GM21526 (cell line): ENCODE results near the gene RASGEF1C.
"Not testable (repeated sequence)": the region's sequence is repeated elsewhere in the genome, so short reads cannot be mapped to it uniquely, and the experiment has no call there.

ENCODE experiments used
- ATAC-seq: cut with Tn5 transposase; IDR thresholded peaks from one replicate; pipeline ENCODE4 v1.9.1; 2021; ENCODE audit warnings: moderate library complexity; ENCODE audit not compliant: unreplicated experiment, low FRiP score

The RASGEF1C gene

DNA sequence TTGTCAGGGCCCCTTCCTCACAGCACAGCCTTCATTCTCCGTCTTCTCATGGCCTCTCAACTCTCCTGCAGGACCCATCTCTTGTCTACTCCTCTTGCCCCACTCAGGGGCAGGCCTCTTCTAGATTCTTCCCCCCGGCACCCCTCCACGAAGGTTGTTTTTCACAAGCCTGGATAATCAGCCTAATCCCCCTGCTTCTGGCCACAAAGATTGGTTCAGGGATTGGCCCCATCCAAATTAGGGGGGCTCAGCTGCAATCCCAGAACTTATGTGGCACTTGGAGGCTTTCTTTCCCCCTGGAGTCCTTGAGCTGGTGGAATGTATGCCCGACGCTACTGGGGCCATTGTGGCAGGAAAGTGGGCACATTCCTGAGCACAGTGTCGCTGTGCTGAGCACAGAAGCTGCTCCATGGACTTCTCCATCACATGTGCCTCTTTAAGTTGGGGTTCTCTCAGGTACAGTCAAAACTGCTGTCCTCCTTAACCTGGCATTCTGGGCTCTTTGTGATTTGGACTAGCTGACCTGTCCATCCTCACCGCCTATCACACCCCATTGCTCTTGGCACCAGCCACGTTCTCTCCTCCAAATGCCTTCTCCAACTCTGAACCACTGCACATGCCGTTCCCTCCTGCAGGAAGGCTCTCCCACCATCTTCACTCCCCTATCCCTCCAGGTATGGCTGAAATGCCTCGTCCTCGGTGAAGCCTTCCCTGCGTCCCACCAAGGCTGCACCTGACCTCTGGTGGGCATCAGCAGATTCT, 70.6 kb downstream of the RASGEF1C start:
- no peak for ATAC-seq

DNA sequence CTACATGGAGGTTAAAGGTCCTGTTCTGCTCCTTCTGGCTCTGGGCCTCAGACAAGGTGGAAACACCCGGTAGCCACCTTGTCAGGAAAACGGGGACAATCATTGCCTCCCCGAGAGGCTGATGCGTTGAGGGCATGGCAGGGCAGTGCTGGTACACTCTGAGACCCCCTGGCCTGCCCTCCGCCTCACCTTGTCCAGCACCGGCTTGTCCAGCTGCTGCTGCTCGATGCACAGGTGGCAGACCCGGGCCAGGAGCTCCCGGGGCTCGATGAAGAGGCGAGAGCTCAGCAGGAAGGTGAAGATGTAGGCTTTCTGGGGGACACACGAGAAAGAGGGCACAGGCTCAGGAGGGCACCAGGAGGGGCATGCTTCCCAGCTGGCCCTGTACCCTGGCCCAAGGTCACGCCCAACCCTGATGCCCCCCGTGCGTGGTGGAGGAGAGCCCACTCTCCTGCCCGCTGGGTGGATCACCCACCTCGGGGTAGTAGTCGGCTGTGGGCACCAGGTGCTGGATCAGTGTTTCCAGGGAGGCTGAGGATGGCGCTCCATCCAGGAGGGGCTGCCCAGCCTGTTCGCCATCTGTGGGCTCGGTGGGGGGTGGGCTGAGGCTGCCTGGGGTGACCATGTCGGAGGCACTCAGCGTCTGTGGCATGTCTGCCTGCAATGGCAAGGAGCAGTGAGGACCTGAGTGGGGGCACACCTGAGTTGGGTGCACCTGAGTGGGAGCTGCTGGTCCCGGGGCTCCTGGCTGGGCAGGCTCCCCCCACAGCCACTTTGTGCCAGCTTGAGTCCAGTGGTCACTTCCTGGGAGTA, 71.4 kb downstream of the RASGEF1C start:
- ATAC-seq: no peak

- no peak for ATAC-seq
Observed at GRCh38 chr5:180136630-180137381, 72.2 kb downstream of the RASGEF1C start.

DNA sequence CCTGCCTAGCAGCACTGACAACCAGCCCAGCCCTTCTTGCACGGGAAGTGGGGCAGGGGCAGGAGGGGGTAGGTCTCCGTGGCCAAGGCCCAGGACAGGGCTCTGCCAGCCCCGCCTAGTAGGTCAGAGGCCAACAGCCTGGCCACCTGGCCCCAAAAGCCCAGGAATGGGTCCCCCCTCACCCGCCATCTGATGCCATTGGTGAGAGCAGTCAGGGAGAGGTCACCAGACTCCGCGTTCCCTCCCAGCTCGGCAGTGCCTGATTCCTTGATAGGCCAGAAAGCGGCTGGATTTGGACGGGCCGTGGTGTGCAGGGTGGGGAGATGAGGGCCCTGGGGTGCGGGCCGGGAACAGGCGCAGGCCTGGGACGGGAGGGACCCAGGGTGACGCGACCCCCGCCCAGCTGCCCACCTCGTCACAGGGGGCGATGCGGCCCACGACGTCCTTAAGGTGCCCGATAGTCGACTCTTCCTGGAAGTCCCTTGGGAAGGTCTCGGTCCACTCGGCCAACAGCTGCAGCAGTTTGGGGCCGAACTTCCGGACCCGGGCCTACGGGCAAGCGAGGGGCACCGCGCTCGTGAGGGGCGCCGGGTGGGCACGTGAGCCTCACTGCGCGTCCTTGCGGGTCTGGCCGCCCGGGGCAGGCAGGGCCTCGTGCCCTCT, 72.9 kb downstream of the RASGEF1C start:
- no peak for ATAC-seq

DNA sequence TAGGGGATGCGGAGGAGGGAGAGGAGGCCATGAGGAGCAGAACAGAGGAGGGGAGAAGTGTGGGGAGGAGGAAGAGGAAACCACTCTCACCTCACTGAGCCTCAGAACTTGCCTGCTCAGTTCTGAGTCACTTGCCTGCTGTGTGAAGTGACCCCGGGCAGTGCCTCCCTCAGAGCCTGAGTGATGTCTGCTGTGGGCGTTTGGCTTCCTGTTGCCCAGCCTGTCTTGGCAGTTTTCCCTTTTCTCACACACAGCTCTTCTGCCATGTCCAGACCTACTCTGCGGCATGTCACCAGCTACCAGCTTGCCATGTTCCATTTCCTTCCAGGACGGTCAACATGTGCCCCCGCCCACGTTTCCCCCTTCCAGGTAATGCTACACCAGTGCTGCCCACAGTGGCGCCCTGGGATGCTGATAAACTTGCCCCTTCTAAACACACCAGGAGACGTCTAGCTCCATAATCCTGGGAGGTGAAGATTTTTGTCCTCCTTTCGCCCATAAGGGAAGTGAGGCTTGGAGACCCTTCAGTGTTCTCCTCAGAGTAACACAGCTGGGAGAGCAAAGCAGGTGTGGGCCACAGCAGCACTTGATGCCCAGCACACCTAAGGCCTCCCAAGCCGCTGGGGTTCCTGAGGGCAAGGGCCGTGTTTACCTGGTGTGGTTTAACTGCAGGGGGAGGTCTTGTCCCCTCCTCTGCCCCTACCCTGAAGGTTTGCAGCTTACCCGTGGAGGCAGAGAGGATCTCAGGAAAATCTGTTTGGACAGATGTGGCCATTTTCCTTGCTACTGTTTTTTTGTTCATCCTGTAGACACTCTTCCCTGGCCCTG, 73.7 kb downstream of the RASGEF1C start:
- no peak for ATAC-seq

- ATAC-seq: no peak
Observed at GRCh38 chr5:180133971-180134508, 75.0 kb downstream of the RASGEF1C start.

DNA sequence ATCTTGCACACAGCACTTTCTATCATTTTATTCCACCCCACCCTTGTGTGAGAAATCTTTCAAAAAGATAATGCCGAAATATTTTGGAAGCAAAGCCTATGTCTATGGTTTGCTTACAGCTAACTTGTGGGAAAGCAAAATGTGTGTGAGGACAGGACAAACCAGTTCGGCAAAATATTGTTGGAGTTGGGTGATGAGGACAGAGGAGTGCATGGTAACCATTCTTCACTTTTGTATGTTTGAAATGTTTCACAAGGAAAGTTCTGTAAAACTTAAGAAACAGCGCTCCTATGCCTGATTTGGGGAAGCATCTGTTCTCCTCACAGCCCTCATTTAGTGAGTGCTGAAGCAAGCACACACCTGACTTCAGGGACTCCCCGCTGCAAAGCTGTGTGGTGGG, 75.5 kb downstream of the RASGEF1C start:
- ATAC-seq: no peak

DNA sequence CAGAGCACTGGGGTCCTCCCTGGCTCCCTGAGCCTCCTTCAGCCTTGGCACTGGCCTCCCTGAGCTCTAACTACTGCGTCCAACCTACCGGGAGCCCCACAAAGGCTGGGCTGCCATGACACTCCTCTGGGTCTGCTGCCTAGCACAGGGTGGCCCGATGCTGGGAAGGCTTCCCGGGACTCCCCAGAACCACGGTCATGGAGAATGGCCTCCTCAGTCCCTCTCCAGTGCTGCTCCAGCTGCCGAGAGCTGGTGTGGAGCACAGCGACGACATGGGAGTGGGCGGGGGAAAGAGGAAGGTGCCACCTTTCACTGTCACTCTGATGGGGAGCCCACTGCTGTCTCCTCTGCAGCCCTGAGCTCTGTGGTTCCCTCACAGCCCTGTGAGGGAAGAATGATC, 76.0 kb downstream of the RASGEF1C start:
- no peak for ATAC-seq

DNA sequence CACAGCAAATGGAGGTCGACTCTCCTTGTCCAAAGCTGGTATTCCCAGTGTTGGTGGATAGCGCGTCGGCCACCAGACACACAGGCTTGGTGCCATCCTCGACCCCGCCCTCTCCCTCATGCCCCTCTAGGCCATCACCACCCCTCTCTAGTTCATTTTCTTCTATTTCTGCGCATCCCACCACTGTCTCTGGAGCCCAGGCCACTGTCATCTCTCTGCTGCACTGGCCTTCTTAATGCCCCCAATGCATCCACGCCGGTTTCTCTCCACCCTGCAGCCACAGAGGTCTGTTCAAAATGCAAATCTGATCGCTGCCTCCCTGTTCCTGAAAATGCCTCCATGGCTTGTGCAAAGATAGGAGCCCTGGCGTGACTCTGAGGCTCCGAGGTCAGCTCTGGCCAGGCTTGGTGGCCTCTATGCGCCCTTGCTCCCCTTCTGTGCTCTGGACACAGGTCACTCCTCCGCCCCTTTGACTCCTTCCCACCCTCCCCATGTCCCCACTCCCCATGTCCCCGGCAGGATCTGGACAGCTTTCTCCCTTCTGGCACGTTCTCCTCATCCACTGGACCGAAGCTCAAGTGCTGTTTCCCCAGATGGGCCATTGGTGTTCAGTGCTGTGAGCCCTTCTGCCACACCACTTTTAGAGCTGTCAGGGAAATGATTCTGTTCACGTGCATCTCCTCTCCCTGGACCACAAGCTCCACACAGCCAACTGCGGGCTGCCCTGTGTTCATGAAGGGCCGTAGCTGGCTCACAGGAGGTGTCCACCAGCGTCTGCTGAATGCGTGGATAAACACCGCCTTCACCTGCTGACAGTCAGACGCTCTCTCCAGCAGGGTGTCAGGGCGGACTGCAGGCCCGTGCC, 77.9 kb downstream of the RASGEF1C start:
- ATAC-seq: no peak

DNA sequence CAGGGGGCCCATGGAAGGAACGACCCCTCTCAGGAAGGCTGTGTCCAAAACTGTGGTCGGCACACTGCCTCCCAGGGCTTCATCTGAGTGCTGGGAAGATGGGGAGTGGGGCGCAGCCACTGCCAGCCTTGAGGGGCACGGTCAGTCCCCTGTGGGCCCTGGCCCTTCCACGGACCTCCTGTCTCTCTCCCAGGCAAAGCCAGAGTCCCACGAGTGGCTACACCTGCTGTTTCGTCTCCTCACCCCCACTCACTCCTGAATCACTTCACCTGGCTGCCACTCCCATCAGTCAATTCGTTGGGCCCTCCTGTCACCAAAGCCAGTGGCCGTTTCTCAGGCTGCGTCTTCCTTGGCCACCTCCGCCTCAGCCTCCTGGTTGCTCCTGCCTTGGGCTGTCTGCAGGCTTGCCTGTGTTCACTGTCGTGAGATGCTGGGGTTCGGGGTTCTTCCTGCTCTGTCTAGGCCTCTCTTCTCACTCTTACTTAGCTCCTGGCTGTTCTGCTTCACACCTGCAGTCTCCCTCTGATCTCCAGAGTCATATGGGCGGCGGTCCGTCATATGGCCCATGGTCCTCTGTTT, 78.6 kb downstream of the RASGEF1C start:
- no peak for ATAC-seq

DNA sequence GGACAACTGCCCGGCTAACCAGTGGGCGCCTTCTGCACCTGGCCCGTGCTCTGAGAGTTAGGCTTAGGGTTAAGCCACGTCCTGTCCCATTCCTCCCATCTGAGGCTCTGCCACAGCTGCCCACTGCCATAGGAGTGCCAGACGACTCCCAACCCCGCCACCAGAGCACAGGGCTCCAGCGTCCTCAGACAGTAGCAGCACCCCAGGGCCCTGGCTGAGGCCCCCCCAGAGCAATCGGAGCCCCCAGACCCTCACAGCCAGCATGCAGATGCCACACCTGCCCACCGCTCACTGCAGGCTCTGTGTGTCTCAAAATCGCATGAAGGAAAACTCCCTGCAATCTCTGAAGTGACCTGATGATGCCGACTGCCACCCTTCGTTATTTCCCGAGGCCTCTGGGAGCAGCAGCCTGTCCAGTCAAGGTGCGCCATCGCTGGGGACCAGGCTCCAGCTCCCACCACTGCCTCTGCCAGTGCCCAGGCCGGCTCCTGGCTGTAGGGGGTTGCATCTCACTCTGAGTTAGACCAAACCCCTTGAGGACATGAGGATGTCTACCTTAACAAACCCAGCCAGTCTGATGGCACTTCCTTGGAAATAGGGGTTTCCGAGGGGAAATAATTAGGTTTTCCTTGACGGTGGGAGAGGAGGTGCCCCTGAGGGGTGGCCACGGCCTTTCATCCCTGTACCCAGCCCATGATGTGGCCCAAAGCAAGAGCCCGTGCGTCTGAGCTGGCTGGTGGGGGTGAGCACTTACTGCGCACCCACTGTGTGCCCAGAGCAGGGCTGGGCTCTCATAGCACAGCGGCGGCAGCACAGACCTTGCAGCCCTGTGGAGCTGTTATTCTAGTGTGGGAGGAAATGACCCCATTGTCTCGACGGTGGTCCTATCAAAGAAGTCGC, 79.5 kb downstream of the RASGEF1C start:
- no peak for ATAC-seq

- no peak for ATAC-seq
Observed at GRCh38 chr5:180128671-180129261, 80.2 kb downstream of the RASGEF1C start.

DNA sequence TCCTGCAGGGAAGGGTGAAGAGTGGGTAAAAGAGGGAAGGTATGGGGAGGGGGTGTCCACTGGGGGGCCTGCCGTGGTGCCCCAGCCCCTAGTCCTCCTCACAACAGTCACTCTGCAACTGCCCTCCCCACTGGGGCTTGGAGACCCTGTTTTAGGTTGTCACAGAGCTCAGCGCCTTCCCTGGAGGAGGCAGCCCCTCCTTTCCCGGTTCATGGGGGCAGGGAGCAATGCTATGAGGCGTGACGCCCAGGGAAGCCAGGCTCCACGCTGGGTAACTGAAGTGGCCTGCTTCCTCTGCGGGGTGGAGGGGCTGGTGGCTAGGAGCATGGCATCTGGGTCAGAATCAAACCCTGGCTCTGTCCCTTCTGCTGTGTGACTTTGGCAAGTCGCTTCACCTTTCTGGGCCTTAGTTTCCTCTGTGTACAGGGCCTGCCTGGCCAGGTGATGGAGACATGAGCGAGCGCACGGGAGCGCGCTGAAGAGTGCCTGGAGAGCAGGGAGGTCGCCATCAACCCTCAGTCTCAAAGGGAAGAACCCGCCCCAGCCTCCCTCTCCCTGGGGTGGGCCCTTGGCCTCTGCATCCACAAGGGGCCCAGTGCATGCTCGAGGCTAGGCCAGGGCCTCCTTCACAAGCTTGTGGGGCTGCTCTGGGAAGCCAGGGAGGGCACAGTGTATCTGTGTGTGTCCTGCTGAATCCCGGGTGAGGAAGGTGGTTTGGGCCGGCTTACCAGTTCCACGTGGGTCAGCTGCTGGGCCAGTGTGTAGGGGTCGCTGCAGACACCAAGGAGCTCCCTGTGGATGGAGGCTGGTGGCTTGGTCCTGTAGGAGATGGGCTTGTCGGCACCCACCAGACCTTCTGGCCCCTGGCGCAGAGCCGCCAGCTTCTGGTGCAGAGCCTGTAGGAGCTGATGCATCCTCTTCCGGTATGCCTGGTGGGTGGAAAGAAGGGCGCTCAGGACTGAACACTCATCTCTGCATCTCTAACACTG, 81.0 kb downstream of the RASGEF1C start:
- no peak for ATAC-seq

DNA sequence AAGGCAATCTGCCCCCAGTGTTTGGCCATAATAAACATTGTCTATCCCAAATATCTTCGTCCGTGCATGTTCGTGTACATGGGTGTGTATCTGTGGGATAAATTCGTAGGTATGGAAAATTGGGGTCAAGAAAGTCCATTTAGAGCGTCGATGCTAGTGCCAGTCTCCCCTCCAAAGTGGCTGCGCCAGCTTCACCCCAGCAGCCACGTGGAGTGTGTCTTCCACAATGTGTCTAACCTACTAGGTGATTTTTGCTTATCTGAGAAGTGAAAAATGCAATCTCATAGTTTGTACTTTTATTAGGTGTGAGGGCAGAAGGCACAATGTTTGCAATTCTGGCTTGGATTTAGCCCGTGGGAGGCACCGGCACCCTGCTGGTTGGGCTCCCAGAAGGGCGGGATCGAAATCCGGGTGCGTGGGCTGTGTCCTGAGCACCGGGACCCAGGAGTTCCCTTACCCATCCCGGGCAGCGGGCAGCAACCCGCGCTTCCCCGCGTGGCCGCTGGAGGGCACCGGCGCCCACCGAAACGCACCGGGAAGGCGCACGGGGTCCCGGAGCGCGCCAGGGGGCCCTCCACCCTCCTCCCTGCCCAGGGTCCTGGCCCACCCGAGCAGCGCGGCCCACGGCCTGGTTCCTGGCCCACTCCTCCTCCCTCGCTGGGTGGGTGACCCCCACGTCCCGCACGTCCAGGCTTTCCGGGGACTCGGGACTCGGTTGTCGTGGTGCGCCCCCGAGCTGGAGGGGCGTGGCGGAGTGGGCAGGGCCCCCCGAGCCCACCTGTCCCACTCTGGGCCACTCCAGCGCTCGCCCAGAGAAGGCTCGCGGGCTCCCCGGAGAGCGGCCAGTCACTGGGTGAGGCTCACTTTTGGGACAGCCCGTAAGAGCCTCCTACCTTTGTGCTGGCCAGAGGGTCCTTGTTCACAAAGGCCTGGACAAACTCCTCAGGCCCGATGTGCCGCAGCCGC, 82.0 kb downstream of the RASGEF1C start:
- ATAC-seq: no peak

- not testable (repeated sequence) for ATAC-seq
Observed at GRCh38 chr5:180126156-180126555, 82.9 kb downstream of the RASGEF1C start.
